Measurements from ENCODE around the gene IFITM5.

DNA sequence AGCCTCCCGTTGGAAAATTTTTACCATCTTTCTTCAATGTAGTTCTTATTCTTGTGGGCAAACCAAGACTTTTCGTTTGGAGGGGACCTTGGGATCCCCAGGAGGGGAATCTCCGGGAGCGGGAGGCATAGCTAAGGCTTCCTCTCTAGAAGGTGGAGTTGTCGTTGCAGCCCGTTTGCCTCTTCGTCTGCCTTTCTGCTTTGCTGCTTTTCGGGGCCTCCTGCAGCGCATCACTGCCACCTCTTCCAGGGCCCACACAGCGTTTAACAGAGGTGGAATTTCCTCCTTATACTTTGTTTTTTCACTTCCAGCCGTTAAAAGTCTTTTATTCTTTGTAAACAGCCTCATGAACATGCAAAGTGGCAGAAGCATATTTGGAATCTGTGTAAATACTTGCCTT is 24.8 kb upstream of the IFITM5 start:
- no peak for TF ChIP-seq POLR2A (IDR thresholded peaks at IDR 0.05)
- no peak for TF ChIP-seq CTCF (IDR thresholded peaks at IDR 0.05)
- no peak for TF ChIP-seq EP300 (IDR thresholded peaks at IDR 0.05)

Data from ovary (tissue), 3 donors.